Measurements from ENCODE around the gene RNF166.

DNA sequence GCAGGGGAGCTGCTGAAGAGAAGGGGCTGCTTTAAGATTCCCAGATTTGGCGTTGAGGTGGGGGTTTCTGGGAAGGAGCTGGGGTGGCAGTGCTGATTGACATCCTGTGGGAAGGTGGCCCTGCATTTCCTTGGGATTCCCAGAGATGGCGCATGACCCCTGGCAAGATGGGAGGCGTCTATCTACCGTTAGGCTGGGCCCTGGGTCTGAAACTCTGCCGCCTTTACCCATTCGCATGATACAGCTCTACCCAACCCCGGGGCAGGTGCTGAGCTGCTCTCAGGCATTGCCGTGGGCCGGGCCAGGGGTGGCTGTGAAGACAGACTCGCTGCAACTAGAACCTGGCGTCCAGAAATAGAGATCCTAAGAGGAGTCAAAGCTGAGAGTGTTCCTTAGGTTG, 33.4 kb downstream of the RNF166 start:
- TF ChIP-seq, protein P1, sequence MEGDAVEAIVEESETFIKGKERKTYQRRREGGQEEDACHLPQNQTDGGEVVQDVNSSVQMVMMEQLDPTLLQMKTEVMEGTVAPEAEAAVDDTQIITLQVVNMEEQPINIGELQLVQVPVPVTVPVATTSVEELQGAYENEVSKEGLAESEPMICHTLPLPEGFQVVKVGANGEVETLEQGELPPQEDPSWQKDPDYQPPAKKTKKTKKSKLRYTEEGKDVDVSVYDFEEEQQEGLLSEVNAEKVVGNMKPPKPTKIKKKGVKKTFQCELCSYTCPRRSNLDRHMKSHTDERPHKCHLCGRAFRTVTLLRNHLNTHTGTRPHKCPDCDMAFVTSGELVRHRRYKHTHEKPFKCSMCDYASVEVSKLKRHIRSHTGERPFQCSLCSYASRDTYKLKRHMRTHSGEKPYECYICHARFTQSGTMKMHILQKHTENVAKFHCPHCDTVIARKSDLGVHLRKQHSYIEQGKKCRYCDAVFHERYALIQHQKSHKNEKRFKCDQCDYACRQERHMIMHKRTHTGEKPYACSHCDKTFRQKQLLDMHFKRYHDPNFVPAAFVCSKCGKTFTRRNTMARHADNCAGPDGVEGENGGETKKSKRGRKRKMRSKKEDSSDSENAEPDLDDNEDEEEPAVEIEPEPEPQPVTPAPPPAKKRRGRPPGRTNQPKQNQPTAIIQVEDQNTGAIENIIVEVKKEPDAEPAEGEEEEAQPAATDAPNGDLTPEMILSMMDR (conservative IDR thresholded peaks at IDR 0.05 in 1 of 2, IDR thresholded peaks at IDR 0.05 in 1 of 2; ENCODE audit: low read depth in 1 of 2, low read length in 2 of 2), result peak in 1 of 2 donors; percentile 47
- TF ChIP-seq EZH2 (IDR thresholded peaks at IDR 0.05; ENCODE audit: low read length, missing control alignments), result no peak
